Heart right ventricle (tissue), 16 donors: ENCODE measurements around the gene ITM2B. TPM values are rescaled to one million over a fixed set of nuclear protein-coding genes. Genes with fewer than 3 reads are reported as not detected.

Source experiments
- ATAC-seq, 8 donors: fragments of 200-7000 bp; cut with Tn5 transposase; one replicate each; pipeline ENCODE4 v1.9.1; 2020; ENCODE audit warnings: mild to moderate bottlenecking in 8 of 8, moderate library complexity in 8 of 8, moderate number of reproducible peaks in 1 of 8
- DNase-seq, 2 donors: peaks; one replicate each; pipeline ENCODE4 v3.0.0-alpha.2; 2020
- H3K27ac ChIP-seq, 10 donors: fragments of 200-600 bp; sonication (generic) in 2 of 10; one replicate each; pipeline versions ENCODE4 v1.5.0 to v1.8.0; 2020 to 2022; ENCODE audit warnings: mild to moderate bottlenecking in 3 of 10
- H3K27me3 ChIP-seq, 7 donors: fragments of 200-600 bp; one replicate each; pipeline ENCODE4 v1.8.0; 2021 to 2022; ENCODE audit warnings: mild to moderate bottlenecking in 2 of 7
- H3K36me3 ChIP-seq, 9 donors: fragments of 200-600 bp; sonication (generic) in 1 of 9; one replicate each; pipeline versions ENCODE4 v1.5.0 to v1.8.0; 2020 to 2022; ENCODE audit warnings: mild to moderate bottlenecking in 2 of 9
- H3K4me1 ChIP-seq, 9 donors: fragments of 200-600 bp; sonication (generic) in 1 of 9; one replicate each; pipeline versions ENCODE4 v1.5.0 to v1.8.0; 2020 to 2022; ENCODE audit warnings: mild to moderate bottlenecking in 4 of 9
- H3K4me3 ChIP-seq, 10 donors: fragments of 200-600 bp; sonication (generic) in 2 of 10; one replicate each; pipeline versions ENCODE4 v1.5.0 to v1.8.0; 2020 to 2022; ENCODE audit warnings: mild to moderate bottlenecking in 7 of 10, moderate library complexity in 2 of 10
- H3K9me3 ChIP-seq, 11 donors: fragments of 200-600 bp in 10 of 11; sonication (generic) in 2 of 11; one replicate each; pipeline versions ENCODE4 v1.5.0 to v1.8.0; 2013 to 2022; ENCODE audit warnings: mild to moderate bottlenecking in 2 of 11, control low read depth in 1 of 11, moderate library complexity in 1 of 11
- CTCF ChIP-seq, 9 donors: fragments of 200-600 bp; sonication (generic) in 2 of 9; IDR thresholded peaks; one replicate each; pipeline versions ENCODE4 v1.5.0 to v1.8.0; 2021 to 2022; ENCODE audit warnings: antibody characterized with exemption in 9 of 9, mild to moderate bottlenecking in 5 of 9, moderate library complexity in 1 of 9
- WGBS, 2 donors: extraction: QIAGEN DNeasy Blood & Tissue Kit; methylation state at CpG; one replicate each; pipeline ENCODE4 v1.1.7; 2013; ENCODE audit warnings: inconsistent platforms in 1 of 2; 5-methylcytosine and 5-hydroxymethylcytosine counted together
- intact Hi-C, 10 donors: fragments of 100-400 bp; cut with DNase I; formaldehyde crosslinking; loops; one replicate each; pipeline versions ENCODE4 v1.11.1 to v1.14.2; 2022
- polyA plus RNA-seq, 2 donors: library from polyadenylated mRNA; stranded (reverse); fragments of 200-250 nt; gene quantifications; one replicate each; pipeline ENCODE4 v1.2.3, GENCODE V29; 2013
- total RNA-seq, 10 donors: library from RNA; stranded (reverse); fragmentation: NEBNext Ultra II Directional in 3 of 10; extraction: Animal tissue kit (Norgen Biotek cat#: 25700) in 3 of 10; gene quantifications; one replicate each; pipeline versions ENCODE4 v1.2.1 to v1.2.4, GENCODE V29; 2021 to 2023
- donor health status: Arrhythmogenic right ventricular cardiomyopathy.
- donor health status: ischemic (EF 13 %, LVEDD 7.1; RV severe dilation, severe dysfunction).
- donor health status: healthy with polysubstance abuse.
- donor health status: DM: no; HTN: yes; CAD: no.
- donor health status: DM: no; HTN: no; CAD: no.
- donor health status: ischemic (EF 25% LVEDD 6.9; RV normal size, moderate dysfunction).
- donor health status: ischemic (EF 25% LVEDD 5.7; RV mildly dilated, moderate dysfunction).
- donor health status: healthy.
- donor health status: DM: yes; HTN: yes; CAD: no.
- donor health status: Ischemic cardiomyopathy.
- donor health status: ischemic (EF 35%, LVEDD 5.7; RV mildly dilated, moderate dysfunction).
- donor health status: nonischemic (EF 11% LVEDD 7.7; RV severe dilation, severe dysfunction).
- donor health status: DM: yes; HTN: yes; CAD: no.
- donor health status: PGD.
- donor health status: ischemic (EF 29% LVEDD 5.4; RV normal size, mild dysfunction).
- donor health status: nonischemic (EF 23%, LVEDD 6.1; RV moderate dilation, normal function).

ITM2B gene
- total and polyA plus RNA-seq, 12 donors: 272 to 636 (median 507) TPM

GRCh38 chr13:48230541-48230940 lies 2.5 kb upstream of the ITM2B start:
- Histone ChIP-seq H3K27me3 (no peaks in the 10 kb centered on the region), H3K36me3 (peaks cover 0 to 3% (median 0%) of the 10 kb centered on the region in 9 donors), H3K4me3 (no peak overlapping the region), H3K9me3 (no peaks in the 10 kb centered on the region), H3K4me1 (peaks cover 0 to 28% (median 17%) of the 10 kb centered on the region in 9 donors), H3K27ac (peak overlapping the region in 7 of 10 donors; percentile 99 to 100 (median 100))
- 82 to 88% methylated on average over 2 of the region's 2 CpGs for WGBS, 2 donors
- DNase-seq (no peak), ATAC-seq (no peak)
- intact Hi-C loops: loop anchor here in 8 of 10 donors (5.0 to 10.0 kb wide), 7 partner anchors 72 to 354 kb away; partner anchors contain the start of genes MED4 (in 4 of the 8) and RB1 (in 4 of the 8)
- TF ChIP-seq CTCF (IDR thresholded peaks at IDR 0.05): no peak

DNA sequence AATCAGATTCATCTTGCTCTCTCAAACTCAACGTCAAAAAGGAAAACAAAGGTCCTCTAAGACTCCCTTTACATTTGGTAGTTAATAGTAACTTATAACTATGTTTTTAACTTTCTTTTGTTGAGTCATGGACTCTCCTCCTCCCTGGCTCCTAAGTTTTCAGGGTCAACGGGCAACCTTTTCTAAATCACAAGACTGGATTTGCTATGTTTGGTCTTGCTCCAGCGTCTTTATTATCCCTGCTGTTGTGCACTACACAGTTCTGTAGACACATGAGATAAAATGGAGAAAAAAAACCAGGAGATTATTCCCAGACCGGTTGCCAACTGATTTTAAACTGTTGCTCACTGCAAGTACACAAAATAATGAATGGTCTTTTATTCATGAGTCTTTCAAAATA lies 1.9 kb upstream of the ITM2B start:
- intact Hi-C loops: loop anchor here in 8 of 10 donors (5.0 to 10.0 kb wide), 7 partner anchors 71 to 354 kb away; partner anchors contain the start of genes MED4 (in 4 of the 8) and RB1 (in 4 of the 8)
- DNase-seq (no peak), ATAC-seq (no peak)
- H3K9me3 ChIP-seq: no peaks in the 10 kb centered on the region
- peaks cover 0 to 9% (median 0%) of the 10 kb centered on the region in 9 donors for H3K36me3 ChIP-seq
- peak overlapping the region in 9 of 10 donors; percentile 98 to 100 (median 100) for H3K27ac ChIP-seq
- no peak overlapping the region for H3K4me3 ChIP-seq
- no peaks in the 10 kb centered on the region for H3K27me3 ChIP-seq
- TF ChIP-seq CTCF (IDR thresholded peaks at IDR 0.05): no peak
- peaks cover 0 to 33% (median 23%) of the 10 kb centered on the region in 9 donors for H3K4me1 ChIP-seq
- WGBS, 2 donors: 33 to 37% methylated on average over 4 of the region's 4 CpGs

DNA sequence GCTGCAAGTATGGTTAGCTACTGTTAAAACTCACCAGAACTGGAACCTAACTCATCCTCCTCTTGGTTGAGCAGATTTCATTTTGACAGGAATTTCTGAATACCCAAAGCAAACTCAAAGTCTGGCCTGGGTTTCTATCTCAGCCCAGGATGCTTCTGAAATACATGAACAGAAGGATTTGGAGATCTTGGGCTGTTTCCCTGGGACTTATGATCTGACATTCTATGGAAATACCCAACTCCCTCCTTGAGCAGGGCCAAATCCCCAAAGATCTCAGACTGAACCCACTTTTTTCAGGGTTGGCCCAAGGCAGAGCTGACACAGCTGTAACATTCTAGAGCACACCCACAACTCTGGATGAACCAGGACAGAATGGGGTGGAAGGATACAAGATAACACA lies 1.1 kb upstream of the ITM2B start:
- H3K27ac ChIP-seq: peak overlapping the region; percentile 98 to 100 (median 100)
- TF ChIP-seq CTCF (IDR thresholded peaks at IDR 0.05): no peak
- ATAC-seq: peak in 3 of 8 donors; percentile 18 to 36 (median 26)
- peaks cover 0 to 14% (median 0%) of the 10 kb centered on the region in 9 donors for H3K36me3 ChIP-seq
- H3K27me3 ChIP-seq: no peaks in the 10 kb centered on the region
- DNase-seq: no peak
- no peaks in the 10 kb centered on the region for H3K9me3 ChIP-seq
- H3K4me3 ChIP-seq: peak overlapping the region in 2 of 10 donors; percentile 97 to 98
- intact Hi-C loops: loop anchor here in 9 of 10 donors (1.0 to 10.0 kb wide), 10 partner anchors 70 to 353 kb away; partner anchors contain the start of genes RB1 (in 5 of the 9) and MED4 (in 4 of the 9)
- peaks cover 0 to 42% (median 31%) of the 10 kb centered on the region in 9 donors for H3K4me1 ChIP-seq

GRCh38 chr13:48232420-48233045 lies 473 bp upstream of the ITM2B start:
- WGBS, 2 donors: 20 to 25% methylated on average over 22 to 23 of the region's 23 CpGs
- H3K4me3 ChIP-seq: peak overlapping the region; percentile 86 to 100 (median 97)
- intact Hi-C loops: loop anchor here in 9 of 10 donors (1.0 to 10.0 kb wide), 11 partner anchors 70 to 352 kb away; partner anchors contain the start of genes RB1 (in 6 of the 9) and MED4 (in 4 of the 9)

More at GRCh38 chr13:48232420-48233045, 473 bp upstream of the ITM2B start:
- Histone ChIP-seq H3K36me3 (peaks cover 0 to 20% (median 0%) of the 10 kb centered on the region in 9 donors), H3K9me3 (no peaks in the 10 kb centered on the region), H3K27ac (peak overlapping the region; percentile 98 to 100 (median 100)), H3K4me1 (peaks cover 0 to 48% (median 37%) of the 10 kb centered on the region in 9 donors), H3K27me3 (no peaks in the 10 kb centered on the region)
- DNase-seq (peak in 1 of 2 donors; percentile 30), ATAC-seq (peak; percentile 11 to 68 (median 28))
- no peak for TF ChIP-seq CTCF (IDR thresholded peaks at IDR 0.05)
